Nucleus accumbens (tissue), 56 donors: ENCODE data around the gene HOXB7.

Experiments used
- DNase-seq, 56 donors: peaks; one replicate each; lab custom pipeline; 2025; lab: John Stamatoyannopoulos, UW

The HOXB7 gene

GRCh38 chr17:48597778-48598631 lies 12.8 kb downstream of the HOXB7 start:
- no peak for DNase-seq

- DNase-seq, result no peak
Observed at GRCh38 chr17:48597528-48597777, 13.4 kb downstream of the HOXB7 start.

GRCh38 chr17:48596735-48597527 lies 13.9 kb downstream of the HOXB7 start:
- DNase-seq, result no peak

DNA sequence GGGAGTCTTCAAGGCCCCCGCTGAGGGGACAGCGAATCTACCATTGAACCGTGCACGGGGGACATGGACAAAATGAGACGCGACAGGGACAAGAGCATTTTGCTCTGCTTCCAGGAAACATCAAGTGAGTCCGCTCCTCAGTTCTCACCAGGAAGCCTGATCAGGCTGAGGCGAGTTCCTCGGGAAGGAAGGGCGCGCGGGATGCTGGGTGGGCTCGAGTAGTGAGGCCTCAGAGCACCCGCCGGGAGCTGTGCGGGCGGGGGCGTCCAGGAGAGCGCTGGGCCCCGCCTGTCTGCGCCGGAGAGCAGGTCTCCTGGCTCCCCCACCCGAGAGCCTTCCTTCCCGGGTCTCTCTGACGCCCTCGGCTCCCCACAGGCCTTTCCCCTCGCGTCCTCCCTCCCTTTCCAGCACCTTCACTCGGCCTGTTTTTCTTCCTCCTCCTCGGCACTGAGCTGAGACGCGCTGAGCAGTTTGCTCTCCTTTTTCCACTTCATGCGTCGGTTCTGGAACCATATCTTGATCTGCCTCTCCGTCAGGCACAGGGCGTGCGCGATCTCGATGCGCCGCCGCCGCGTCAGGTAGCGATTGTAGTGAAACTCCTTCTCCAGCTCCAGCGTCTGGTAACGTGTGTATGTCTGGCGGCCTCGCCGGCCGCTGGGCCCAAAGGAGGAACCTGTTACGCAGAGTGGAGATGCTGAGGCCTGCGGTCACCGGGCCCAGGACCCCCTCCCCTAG lies 14.7 kb downstream of the HOXB7 start:
- DNase-seq, result no peak

DNA sequence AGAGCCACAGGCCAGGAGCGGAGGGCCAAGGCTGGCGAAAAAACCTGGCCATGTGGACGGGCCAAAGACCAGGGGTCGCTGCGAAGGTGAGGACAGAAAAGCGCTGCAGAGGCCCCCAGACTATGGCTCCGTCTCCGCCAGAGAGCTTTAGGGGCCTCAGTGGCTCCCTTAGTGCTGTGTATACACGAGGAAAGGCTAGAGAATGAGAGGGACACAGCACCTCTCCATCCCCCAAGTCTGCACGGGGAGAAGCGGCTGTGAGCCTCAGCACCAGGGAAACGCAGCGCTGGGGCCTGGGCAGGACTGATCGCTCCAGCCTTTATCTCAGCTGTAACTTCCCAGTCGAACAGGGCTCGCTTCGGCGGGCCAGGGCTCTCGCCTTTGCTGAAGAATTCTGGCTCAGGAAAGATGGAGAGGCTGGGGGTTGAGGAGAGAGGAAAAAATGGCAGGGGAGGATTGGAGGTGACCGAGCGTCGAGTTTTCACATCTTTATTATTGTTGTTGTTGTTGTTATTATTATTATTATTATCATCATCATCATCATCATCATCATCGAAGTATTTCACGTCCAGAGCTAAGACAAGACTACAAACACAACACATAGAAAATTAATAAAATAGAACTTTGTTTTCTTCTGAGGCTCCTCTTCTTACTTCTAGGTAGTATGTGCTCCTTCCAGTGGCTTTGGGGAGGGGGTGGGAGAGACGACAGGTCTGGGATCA lies 15.4 kb downstream of the HOXB7 start:
- DNase-seq, result no peak

DNA sequence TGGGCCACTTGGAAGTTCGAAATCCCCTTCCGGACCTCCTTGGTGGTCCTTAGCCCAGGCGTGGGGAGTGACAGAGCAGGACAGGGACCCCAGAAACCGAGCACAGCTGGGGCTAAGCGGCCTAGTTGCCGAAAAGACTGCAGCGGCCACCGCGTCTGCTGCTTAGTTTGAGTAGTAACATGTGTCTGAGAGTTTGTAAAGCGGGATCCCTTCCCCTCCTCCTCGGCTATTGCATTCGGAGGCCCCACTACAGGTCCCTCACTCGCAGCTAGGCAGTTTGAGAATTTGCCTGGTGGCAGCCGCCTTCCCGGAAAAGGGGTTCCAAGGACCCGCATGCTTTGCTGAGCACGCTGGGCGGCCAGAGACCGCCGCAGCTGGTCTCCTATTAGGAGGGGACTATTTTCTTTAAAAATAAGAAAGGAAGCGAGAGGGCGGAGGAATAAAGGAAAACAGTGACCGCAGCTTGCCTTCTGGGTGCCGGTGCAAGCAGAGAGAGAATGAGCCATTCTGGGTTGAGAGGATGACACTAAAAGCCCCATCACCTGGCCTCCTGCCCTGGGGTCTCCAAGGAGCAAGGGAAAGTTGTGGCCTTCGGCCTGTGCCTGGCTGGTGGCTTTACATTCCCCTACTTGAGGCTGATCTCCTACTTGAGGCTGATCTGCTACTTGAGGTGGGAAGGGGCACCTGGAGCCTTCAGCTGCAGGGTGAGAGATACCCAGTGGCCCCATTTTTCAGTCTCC lies 16.1 kb downstream of the HOXB7 start:
- DNase-seq, result no peak

DNA sequence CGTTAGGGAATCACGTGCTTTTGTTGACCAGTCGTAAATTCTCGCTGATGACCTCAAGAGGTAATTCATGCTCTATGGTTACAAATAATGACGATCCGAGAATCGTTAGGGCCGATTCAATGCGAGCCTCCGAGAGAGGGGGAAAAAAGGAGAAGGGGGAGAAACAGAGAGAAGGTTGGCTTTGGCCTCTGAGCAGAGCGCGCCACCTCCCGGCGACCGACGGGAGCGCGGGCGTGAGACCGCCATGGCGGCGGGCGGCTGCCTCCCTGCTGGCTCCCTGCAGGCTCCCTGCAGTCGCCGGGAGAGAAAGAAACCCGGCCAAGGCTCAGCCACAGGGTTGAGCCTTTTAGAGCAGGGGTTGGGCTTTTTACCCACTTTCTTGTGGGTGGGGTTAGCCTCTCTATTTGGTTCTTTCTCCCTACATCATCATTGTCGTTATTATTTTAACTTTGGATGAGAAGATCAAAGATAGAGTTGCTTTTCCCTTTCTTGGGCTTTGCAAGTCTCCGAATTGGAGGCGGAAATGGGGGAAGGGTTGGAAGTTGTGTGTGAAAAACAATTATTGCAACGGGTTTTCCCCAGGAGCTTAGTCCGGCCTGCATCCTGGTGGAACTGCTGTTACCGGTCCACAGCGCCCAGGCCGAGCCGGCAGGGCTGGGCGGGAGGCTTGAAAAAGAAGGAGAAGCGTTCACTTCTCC lies 16.8 kb downstream of the HOXB7 start:
- peak in 2 of 56 donors; percentile 3 to 31 for DNase-seq

- DNase-seq, result no peak
Observed at GRCh38 chr17:48593126-48593829, 17.5 kb downstream of the HOXB7 start, which contains the start of gene HOXB5. HOXB5 (minus strand) TSS chr17:48593779; CDS start chr17:48593682, 97 bp downstream.

DNA sequence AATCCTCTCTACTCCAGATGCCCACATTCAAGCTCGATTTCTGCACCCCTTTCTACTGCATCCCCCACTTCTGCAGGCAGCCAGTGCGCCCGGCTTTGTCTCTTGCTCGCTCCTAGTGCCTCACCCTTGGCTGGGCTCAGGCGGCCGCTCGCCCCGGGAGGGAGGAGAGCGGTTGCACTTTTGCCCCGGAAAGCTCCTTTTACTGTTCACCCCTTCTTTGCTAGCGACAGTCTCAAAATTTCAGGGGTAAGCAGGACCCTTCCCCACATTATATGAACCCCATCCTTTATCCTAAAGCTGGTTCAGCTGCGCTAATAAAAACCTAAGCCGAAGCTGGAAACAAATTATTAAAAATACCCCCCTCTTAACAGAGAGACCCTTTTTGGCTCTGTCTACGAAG lies 18.2 kb downstream of the HOXB7 start:
- no peak for DNase-seq

DNA sequence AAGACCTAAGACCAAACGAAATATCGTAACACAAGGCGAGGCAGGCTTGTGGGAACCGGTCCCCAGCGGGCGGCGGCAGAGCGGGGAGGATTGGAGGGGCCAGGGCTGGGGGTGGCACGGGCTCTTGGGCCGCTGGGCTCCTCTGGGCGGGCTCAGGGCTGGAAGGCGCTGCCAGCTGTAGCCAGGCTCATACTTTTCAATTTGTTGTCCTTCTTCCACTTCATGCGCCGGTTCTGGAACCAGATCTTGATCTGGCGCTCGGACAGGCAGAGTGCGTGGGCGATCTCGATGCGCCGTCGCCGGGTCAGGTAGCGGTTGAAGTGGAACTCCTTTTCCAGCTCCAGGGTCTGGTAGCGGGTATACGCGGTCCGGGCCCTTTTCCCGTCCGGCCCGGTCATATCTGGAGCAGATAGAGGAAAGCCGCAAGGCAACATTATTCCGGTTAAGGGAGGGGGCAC lies 18.7 kb downstream of the HOXB7 start:
- DNase-seq, result no peak

DNA sequence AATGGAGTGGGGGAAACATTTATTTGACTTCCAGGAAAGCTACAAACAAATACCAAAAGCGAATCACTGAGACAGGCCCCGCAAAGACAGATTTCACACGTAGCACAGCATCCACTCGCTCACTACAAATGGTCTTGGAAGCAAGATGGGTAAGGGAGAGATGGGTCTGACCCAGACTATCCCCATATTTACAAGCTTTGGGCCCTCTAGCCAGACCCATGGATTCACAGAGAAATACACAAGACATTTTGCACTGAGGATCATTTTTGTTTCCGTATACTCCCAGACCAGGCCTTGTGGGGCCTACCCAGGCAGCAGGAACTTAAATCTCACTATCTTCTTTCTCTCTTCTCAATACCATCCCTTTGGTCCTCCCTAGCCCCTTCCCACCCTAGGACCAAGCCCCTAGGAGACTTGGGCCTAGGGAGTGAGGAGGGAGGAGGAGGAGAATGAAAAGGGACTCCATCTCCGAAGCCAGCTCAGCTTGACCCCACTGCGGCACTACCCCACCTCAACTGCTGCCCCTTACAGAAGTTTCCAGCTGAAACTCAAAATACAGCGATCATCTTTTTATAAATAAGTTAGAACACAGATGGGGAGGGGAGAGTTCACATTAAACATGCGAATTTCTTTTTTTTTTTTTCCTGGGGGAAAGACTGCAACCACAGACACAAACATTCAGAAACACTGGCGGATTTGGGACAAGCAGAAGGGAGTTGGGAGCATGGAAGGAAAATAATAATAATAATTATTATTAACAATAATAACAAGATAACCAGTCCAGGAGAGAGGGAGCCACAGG lies 19.4 kb downstream of the HOXB7 start:
- no peak for DNase-seq

DNA sequence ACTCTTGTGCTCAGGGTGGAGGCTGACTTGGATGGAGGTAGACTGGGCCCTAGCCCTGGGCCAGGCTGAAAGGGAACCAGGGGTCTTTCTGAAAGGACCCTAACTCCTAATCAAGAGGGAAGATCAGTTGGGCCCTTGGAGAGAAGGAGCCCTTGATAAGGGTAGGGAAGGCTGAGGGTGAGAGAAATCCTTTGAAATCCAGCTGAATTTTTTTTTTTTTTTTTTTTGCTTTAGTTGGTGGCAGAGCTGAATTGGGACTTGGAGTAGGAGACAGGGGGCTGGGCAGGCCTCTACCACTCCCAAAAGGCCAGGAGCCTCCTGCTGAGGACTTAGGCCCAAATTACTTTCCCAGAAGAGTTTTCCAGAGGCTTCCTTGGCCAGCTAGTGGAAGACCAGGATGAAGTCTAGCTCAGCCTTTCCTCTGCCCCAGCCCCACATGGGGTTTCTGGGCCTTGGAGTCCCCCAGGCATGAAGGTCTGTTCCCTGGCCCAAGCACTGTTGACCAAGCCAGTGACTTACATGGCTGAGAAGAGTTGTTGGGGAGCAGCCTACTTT lies 20.1 kb downstream of the HOXB7 start:
- DNase-seq, result no peak

- DNase-seq, result no peak
Observed at GRCh38 chr17:48589831-48590606, 20.8 kb downstream of the HOXB7 start, which contains the start of gene HOXB3. HOXB3 (minus strand) TSS chr17:48590241; CDS start chr17:48552474, 37,767 bp downstream.

GRCh38 chr17:48589060-48589830 lies 21.6 kb downstream of the HOXB7 start:
- no peak for DNase-seq

GRCh38 chr17:48588528-48588927 lies 22.3 kb downstream of the HOXB7 start:
- no peak for DNase-seq

GRCh38 chr17:48588074-48588415 lies 22.8 kb downstream of the HOXB7 start:
- no peak for DNase-seq
